ENCODE data around the gene ANKRD27.
A peak's percentile ranks its signal among the peaks of the same experiment; 100 is the strongest.
"Not testable (repeated sequence)": the region's sequence is repeated elsewhere in the genome, so short reads cannot be mapped to it uniquely, and the experiment has no call there.

The ANKRD27 gene

GRCh38 chr19:32652331-32652730 lies 22.6 kb downstream of the ANKRD27 start:
- not testable (repeated sequence) for DNase-seq (ENCODE audit: low read depth in 2 of 2)

- no peak for DNase-seq (ENCODE audit: low read depth in 2 of 2)
These were observed 23.2 kb downstream of the ANKRD27 start for GRCh38 chr19:32651729-32652140.

GRCh38 chr19:32650671-32651070 lies 24.3 kb downstream of the ANKRD27 start:
- DNase-seq (ENCODE audit: low read depth in 2 of 2), result no peak

- DNase-seq (ENCODE audit: low read depth in 2 of 2), result no peak
These were observed 25.2 kb downstream of the ANKRD27 start for GRCh38 chr19:32649751-32650150.

GRCh38 chr19:32647361-32647760 lies 27.6 kb downstream of the ANKRD27 start:
- no peak for DNase-seq (ENCODE audit: low read depth in 2 of 2)

- no peak for DNase-seq (ENCODE audit: low read depth in 2 of 2)
These were observed 28.4 kb downstream of the ANKRD27 start for GRCh38 chr19:32646556-32646955.

- DNase-seq (ENCODE audit: low read depth in 2 of 2), result peak; percentile 36 to 46
These were observed 32.2 kb downstream of the ANKRD27 start for GRCh38 chr19:32642771-32643170.

GRCh38 chr19:32638625-32639024 lies 36.4 kb downstream of the ANKRD27 start:
- no peak for DNase-seq (ENCODE audit: low read depth in 2 of 2)

- no peak for DNase-seq (ENCODE audit: low read depth in 2 of 2)
These were observed 37.5 kb downstream of the ANKRD27 start for GRCh38 chr19:32637480-32637879.

- DNase-seq (ENCODE audit: low read depth in 2 of 2), result no peak
These were observed 43.6 kb downstream of the ANKRD27 start for GRCh38 chr19:32631381-32631780.

- DNase-seq (ENCODE audit: low read depth in 2 of 2), result no peak
These were observed 44.6 kb downstream of the ANKRD27 start for GRCh38 chr19:32630338-32630737.

GRCh38 chr19:32627714-32628270 lies 47.2 kb downstream of the ANKRD27 start:
- DNase-seq (ENCODE audit: low read depth in 2 of 2), result no peak

GRCh38 chr19:32626969-32627368 lies 48.0 kb downstream of the ANKRD27 start:
- DNase-seq (ENCODE audit: low read depth in 2 of 2), result no peak

- DNase-seq (ENCODE audit: low read depth in 2 of 2), result no peak
These were observed 50.6 kb downstream of the ANKRD27 start for GRCh38 chr19:32624410-32624809.

GRCh38 chr19:32622002-32622401 lies 53.0 kb downstream of the ANKRD27 start:
- no peak for DNase-seq (ENCODE audit: low read depth in 2 of 2)

GRCh38 chr19:32619051-32619685 lies 55.8 kb downstream of the ANKRD27 start:
- no peak for DNase-seq (ENCODE audit: low read depth in 2 of 2)

- no peak for DNase-seq (ENCODE audit: low read depth in 2 of 2)
These were observed 59.4 kb downstream of the ANKRD27 start for GRCh38 chr19:32615569-32615968.

- no peak for DNase-seq (ENCODE audit: low read depth in 2 of 2)
These were observed 60.1 kb downstream of the ANKRD27 start for GRCh38 chr19:32614916-32615315.

GRCh38 chr19:32613008-32613407 lies 62.0 kb downstream of the ANKRD27 start:
- DNase-seq (ENCODE audit: low read depth in 2 of 2), result no peak

- no peak for DNase-seq (ENCODE audit: low read depth in 2 of 2)
These were observed 63.8 kb downstream of the ANKRD27 start for GRCh38 chr19:32611161-32611560.

- DNase-seq (ENCODE audit: low read depth in 2 of 2), result no peak
These were observed 67.5 kb downstream of the ANKRD27 start for GRCh38 chr19:32607479-32607878.

GRCh38 chr19:32606289-32606688 lies 68.7 kb downstream of the ANKRD27 start:
- DNase-seq (ENCODE audit: low read depth in 2 of 2), result no peak

- DNase-seq (ENCODE audit: low read depth in 2 of 2), result no peak
These were observed 69.4 kb downstream of the ANKRD27 start for GRCh38 chr19:32605544-32605943.

- no peak for DNase-seq (ENCODE audit: low read depth in 2 of 2)
These were observed 71.0 kb downstream of the ANKRD27 start for GRCh38 chr19:32603961-32604360.
